WTC11 (cell line): Measurements from ENCODE around the gene CACNB4. TPM values are rescaled to one million over a fixed set of nuclear protein-coding genes. Genes with fewer than 3 reads are reported as not detected.

Experiments used
- ATAC-seq: fragments of 200-7000 bp; cut with Tn5 transposase; 2 replicates; pipeline ENCODE4 v1.10.0; 2021; ENCODE audit warnings: mild to moderate bottlenecking, moderate library complexity
- CTCF ChIA-PET: fragments of 300-600 bp; sonication (Branson Sonifier 250); formaldehyde crosslinking; loops from one replicate; lab custom pipeline; 2021; ENCODE audit warnings: antibody characterized with exemption; lab: Charles Lee
- POLR2A ChIA-PET: fragments of 350-600 bp; sonication (Branson Sonifier 250); formaldehyde crosslinking; loops from one replicate; lab custom pipeline; 2021; ENCODE audit warnings: antibody characterized with exemption; lab: Charles Lee
- DNase-seq: peaks from one replicate; pipeline ENCODE4 v3.0.0; 2021; ENCODE audit warnings: low spot score
- H3K27ac Mint-ChIP-seq: 2 replicates; pipeline ENCODE4 v1.8.0; 2021; ENCODE audit warnings: mixed read lengths
- H3K27me3 Mint-ChIP-seq: 2 replicates; pipeline ENCODE4 v1.8.0; 2021; ENCODE audit warnings: low read depth, mild to moderate bottlenecking, moderate library complexity, mixed read lengths
- H3K36me3 Mint-ChIP-seq: 2 replicates; pipeline ENCODE4 v1.8.0; 2021; ENCODE audit warnings: mixed read lengths
- H3K4me1 Mint-ChIP-seq: 2 replicates; pipeline ENCODE4 v1.8.0; 2022; ENCODE audit warnings: mixed read lengths
- H3K4me3 Mint-ChIP-seq: 2 replicates; pipeline ENCODE4 v1.8.0; 2021; ENCODE audit warnings: mild to moderate bottlenecking, moderate library complexity, mixed read lengths
- H3K9me3 Mint-ChIP-seq: 2 replicates; pipeline ENCODE4 v1.8.0; 2021; ENCODE audit warnings: mixed read lengths
- ARID4B ChIP-seq: sonication (generic); formaldehyde crosslinking; IDR thresholded peaks from 2 replicates; pipeline ENCODE4 v1.8.0; 2023; ENCODE audit warnings: missing genetic modification reagents, mild to moderate bottlenecking, borderline replicate concordance
- ATF1 ChIP-seq: sonication (generic); formaldehyde crosslinking; IDR thresholded peaks from 2 replicates; pipeline ENCODE4 v1.8.1; 2023; ENCODE audit warnings: mild to moderate bottlenecking, moderate library complexity, missing genetic modification reagents
- CBFB ChIP-seq: sonication (generic); formaldehyde crosslinking; IDR thresholded peaks from 2 replicates; pipeline ENCODE4 v1.8.1; 2022; ENCODE audit warnings: mild to moderate bottlenecking, low read depth, missing genetic modification reagents
- E2F4 ChIP-seq: sonication (generic); formaldehyde crosslinking; IDR thresholded peaks from 2 replicates; pipeline ENCODE4 v1.8.1; 2022; ENCODE audit warnings: low read depth, mild to moderate bottlenecking, moderate library complexity, missing genetic modification reagents, borderline replicate concordance
- FOXP1 ChIP-seq: sonication (generic); formaldehyde crosslinking; IDR thresholded peaks from 2 replicates; pipeline ENCODE4 v1.8.0; 2022; ENCODE audit warnings: missing genetic modification reagents, mild to moderate bottlenecking, moderate library complexity, borderline replicate concordance
- GRHL2 ChIP-seq: fragments of 250-450 bp; sonication (Bioruptor Pico); IDR thresholded peaks from 2 replicates; pipeline ENCODE4 v1.8.0; 2022; ENCODE audit warnings: mild to moderate bottlenecking, moderate library complexity; ENCODE audit not compliant: insufficient replicate concordance, severe bottlenecking
- NR3C1 ChIP-seq: sonication (generic); formaldehyde crosslinking; conservative IDR thresholded peaks from 2 replicates; pipeline ENCODE4 v1.8.1; 2023; ENCODE audit warnings: low read depth, mild to moderate bottlenecking, missing genetic modification reagents
- ZNF263 ChIP-seq: sonication (generic); formaldehyde crosslinking; IDR thresholded peaks from 2 replicates; pipeline ENCODE4 v1.8.1; 2022; ENCODE audit warnings: low read depth, mild to moderate bottlenecking, moderate library complexity, missing genetic modification reagents
- total RNA-seq: library from RNA; stranded (reverse); gene quantifications from 3 replicates; pipeline ENCODE4 v1.2.3, GENCODE V29; 2021
- TF ChIP-seq, protein P1 (sequence below): fragments of 250-450 bp; sonication (Bioruptor Pico); conservative IDR thresholded peaks from 2 replicates; pipeline ENCODE4 v1.9.0; 2021; ENCODE audit warnings: mild to moderate bottlenecking
- TF ChIP-seq, protein P2 (sequence below): sonication (generic); formaldehyde crosslinking; IDR thresholded peaks from 2 replicates; pipeline ENCODE4 v1.8.1; 2023; ENCODE audit warnings: mild to moderate bottlenecking, missing genetic modification reagents, borderline replicate concordance
- TF ChIP-seq, protein P3 (sequence below): fragments of 200-600 bp; IDR thresholded peaks from 2 replicates; pipeline ENCODE4 v1.8.0; 2022; ENCODE audit warnings: antibody characterized with exemption
- TF ChIP-seq, protein P4 (sequence below): fragments of 250-450 bp; sonication (Bioruptor Pico); IDR thresholded peaks from 2 replicates; pipeline ENCODE4 v2.1.2; 2022; ENCODE audit warnings: mild to moderate bottlenecking, moderate library complexity

The CACNB4 gene
- total RNA-seq, 1 experiment from 2014 or later: 4.7 TPM

DNA sequence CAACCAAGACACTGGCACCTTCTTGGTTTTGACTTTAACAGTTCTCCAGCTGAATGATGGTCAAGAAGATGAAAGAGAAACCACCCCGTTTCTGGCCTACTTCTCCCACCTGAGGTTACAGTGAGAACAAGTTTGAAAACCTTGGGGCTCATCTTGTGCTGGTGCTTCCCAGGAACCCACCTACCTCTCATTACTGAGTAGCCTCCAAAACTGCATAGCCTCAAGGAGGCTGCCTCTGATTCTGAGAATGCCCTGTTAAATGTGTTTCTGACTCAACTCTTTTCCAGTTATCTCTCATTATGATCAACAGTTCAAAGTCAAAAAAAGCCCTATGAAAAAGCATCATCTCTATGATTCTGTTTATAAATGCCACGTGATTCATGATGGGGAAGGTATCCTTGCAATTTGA is 121.9 kb downstream of the CACNB4 start (continued):
- TF ChIP-seq E2F4 (CRISPR knock-in tag) (no peak), ARID4B (no peak), CBFB (no peak), FOXP1 (CRISPR knock-in tag) (no peak)

DNA sequence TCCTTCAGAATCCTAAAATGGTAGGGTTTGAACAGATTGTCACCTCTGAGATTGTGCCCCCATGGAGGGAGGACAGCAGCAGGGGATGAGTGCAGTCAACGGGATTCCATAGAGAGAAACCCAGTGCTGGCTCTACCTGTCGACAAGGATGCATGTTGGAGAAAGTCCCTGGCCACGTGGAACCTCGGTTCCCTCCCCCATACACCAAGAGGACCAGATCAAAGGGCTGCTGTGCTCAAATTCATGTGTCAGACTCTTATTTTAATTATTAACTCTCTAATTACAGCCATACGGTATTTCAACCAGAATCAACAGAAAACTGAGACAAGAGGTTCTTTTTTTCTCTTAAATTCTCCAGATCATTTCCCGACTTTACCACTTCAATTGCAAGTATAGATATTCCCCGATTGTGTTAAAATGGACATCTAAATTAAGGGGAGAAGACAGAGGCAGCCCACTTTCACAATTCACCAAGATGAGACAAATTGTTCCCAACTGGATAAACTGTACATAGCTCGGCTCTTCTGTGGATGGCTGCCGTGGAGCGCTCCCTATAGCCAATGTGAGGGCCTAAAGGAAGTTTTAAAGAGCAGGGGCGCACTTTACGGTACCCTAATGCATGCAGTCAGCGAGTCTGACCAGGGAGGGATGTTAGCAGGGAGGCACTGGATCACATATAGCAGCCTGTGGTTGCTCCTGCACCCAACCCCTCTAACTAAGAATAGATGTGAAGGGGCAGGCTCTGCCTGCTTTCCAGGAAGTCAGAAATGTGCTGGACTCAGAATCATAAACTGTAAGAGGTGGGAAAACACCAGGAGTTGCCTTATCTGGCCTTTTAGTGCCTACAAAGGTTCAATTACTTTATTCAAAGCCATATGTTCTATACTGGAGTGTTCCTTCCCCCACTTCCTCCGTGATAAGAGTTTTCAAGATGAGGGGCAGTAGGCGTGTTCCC is 123.1 kb downstream of the CACNB4 start:
- DNase-seq (no peak), ATAC-seq (no peak)
- Mint-ChIP-seq H3K4me3 (no peak overlapping the region), H3K36me3 (no peaks in the 10 kb centered on the region), H3K9me3 (no peaks in the 10 kb centered on the region), H3K27ac (no peak overlapping the region), H3K27me3 (no peaks in the 10 kb centered on the region), H3K4me1 (peaks cover 41% of the 10 kb centered on the region)
- POLR2A ChIA-PET: no interaction called here
- CTCF ChIA-PET: interaction anchor here (1.1 to 1.7 kb wide), 3 partner anchors 28 to 50 kb away, joined by 3 to 5 read pairs (median 4); no protein-coding TSS in a partner anchor
- no peak for TF ChIP-seq GRHL2 (CRISPR knock-in tag)
- TF ChIP-seq, protein P1, sequence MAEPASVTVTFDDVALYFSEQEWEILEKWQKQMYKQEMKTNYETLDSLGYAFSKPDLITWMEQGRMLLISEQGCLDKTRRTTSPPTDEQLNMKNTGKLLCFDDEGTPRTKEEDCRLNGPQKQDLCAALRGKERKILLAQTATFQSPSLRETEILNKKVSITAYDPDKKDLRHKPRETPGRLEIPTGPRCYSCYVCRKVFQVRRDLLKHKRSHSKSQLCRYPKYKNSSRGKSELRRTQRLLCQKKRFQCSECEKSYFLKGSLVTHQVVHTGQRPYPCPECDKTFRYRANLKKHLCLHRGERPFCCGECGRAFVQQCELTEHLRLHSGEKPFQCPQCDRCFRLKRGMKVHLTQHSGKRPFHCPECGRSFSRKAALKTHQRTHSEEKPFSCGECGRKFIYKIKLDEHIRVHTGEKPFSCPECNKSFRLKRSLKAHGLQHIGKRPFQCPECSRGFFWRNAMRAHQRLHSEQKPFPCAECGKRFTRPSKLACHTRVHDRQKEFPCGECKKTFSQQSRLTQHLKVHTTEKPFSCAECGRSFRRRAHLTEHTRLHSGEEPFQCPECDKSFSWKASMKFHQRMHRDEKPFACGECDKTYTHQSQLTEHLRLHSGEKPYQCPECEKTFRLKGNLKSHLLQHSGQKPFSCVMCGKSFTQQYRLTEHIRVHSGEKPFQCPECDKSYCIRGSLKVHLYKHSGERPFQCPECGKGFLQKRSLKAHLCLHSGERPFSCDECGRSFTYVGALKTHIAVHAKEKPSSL: no peak
- TF ChIP-seq ATF1 (CRISPR knock-in tag): no peak
- no peak for TF ChIP-seq ZNF263 (CRISPR knock-in tag)
- TF ChIP-seq NR3C1: no peak
- TF ChIP-seq, protein P2, sequence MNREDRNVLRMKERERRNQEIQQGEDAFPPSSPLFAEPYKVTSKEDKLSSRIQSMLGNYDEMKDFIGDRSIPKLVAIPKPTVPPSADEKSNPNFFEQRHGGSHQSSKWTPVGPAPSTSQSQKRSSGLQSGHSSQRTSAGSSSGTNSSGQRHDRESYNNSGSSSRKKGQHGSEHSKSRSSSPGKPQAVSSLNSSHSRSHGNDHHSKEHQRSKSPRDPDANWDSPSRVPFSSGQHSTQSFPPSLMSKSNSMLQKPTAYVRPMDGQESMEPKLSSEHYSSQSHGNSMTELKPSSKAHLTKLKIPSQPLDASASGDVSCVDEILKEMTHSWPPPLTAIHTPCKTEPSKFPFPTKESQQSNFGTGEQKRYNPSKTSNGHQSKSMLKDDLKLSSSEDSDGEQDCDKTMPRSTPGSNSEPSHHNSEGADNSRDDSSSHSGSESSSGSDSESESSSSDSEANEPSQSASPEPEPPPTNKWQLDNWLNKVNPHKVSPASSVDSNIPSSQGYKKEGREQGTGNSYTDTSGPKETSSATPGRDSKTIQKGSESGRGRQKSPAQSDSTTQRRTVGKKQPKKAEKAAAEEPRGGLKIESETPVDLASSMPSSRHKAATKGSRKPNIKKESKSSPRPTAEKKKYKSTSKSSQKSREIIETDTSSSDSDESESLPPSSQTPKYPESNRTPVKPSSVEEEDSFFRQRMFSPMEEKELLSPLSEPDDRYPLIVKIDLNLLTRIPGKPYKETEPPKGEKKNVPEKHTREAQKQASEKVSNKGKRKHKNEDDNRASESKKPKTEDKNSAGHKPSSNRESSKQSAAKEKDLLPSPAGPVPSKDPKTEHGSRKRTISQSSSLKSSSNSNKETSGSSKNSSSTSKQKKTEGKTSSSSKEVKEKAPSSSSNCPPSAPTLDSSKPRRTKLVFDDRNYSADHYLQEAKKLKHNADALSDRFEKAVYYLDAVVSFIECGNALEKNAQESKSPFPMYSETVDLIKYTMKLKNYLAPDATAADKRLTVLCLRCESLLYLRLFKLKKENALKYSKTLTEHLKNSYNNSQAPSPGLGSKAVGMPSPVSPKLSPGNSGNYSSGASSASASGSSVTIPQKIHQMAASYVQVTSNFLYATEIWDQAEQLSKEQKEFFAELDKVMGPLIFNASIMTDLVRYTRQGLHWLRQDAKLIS: no peak
- TF ChIP-seq, protein P3, sequence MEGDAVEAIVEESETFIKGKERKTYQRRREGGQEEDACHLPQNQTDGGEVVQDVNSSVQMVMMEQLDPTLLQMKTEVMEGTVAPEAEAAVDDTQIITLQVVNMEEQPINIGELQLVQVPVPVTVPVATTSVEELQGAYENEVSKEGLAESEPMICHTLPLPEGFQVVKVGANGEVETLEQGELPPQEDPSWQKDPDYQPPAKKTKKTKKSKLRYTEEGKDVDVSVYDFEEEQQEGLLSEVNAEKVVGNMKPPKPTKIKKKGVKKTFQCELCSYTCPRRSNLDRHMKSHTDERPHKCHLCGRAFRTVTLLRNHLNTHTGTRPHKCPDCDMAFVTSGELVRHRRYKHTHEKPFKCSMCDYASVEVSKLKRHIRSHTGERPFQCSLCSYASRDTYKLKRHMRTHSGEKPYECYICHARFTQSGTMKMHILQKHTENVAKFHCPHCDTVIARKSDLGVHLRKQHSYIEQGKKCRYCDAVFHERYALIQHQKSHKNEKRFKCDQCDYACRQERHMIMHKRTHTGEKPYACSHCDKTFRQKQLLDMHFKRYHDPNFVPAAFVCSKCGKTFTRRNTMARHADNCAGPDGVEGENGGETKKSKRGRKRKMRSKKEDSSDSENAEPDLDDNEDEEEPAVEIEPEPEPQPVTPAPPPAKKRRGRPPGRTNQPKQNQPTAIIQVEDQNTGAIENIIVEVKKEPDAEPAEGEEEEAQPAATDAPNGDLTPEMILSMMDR: no peak
- TF ChIP-seq, protein P4, sequence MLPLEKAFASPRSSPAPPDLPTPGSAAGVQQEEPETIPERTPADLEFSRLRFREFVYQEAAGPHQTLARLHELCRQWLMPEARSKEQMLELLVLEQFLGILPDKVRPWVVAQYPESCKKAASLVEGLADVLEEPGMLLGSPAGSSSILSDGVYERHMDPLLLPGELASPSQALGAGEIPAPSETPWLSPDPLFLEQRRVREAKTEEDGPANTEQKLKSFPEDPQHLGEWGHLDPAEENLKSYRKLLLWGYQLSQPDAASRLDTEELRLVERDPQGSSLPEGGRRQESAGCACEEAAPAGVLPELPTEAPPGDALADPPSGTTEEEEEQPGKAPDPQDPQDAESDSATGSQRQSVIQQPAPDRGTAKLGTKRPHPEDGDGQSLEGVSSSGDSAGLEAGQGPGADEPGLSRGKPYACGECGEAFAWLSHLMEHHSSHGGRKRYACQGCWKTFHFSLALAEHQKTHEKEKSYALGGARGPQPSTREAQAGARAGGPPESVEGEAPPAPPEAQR (CRISPR knock-in tag): no peak
- no peak for TF ChIP-seq E2F4 (CRISPR knock-in tag)
- no peak for TF ChIP-seq FOXP1 (CRISPR knock-in tag)
